ENCODE data around the gene CALHM6. TPM values are rescaled to one million over a fixed set of nuclear protein-coding genes. Genes with fewer than 3 reads are reported as not detected.

Gene CALHM6
- total RNA-seq, 1 experiment from 2014 or later: 0.44 TPM

GRCh38 chr6:116452531-116452930 lies 8.6 kb upstream of the CALHM6 start:
- DNase-seq (ENCODE audit: low spot score) (no peak), ATAC-seq (no peak)
- TF ChIP-seq GRHL2 (CRISPR knock-in tag; IDR thresholded peaks at IDR 0.05; ENCODE audit: insufficient replicate concordance, severe bottlenecking): no peak
- TF ChIP-seq, protein P1, sequence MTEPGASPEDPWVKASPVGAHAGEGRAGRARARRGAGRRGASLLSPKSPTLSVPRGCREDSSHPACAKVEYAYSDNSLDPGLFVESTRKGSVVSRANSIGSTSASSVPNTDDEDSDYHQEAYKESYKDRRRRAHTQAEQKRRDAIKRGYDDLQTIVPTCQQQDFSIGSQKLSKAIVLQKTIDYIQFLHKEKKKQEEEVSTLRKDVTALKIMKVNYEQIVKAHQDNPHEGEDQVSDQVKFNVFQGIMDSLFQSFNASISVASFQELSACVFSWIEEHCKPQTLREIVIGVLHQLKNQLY (CRISPR knock-in tag; IDR thresholded peaks at IDR 0.05): no peak
- TF ChIP-seq, protein P2, sequence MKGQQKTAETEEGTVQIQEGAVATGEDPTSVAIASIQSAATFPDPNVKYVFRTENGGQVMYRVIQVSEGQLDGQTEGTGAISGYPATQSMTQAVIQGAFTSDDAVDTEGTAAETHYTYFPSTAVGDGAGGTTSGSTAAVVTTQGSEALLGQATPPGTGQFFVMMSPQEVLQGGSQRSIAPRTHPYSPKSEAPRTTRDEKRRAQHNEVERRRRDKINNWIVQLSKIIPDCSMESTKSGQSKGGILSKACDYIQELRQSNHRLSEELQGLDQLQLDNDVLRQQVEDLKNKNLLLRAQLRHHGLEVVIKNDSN (CRISPR knock-in tag; IDR thresholded peaks at IDR 0.05): no peak
- no peak for TF ChIP-seq ZMAT4 (CRISPR knock-in tag; IDR thresholded peaks at IDR 0.05)
- no peak for TF ChIP-seq SP1 (CRISPR knock-in tag; conservative IDR thresholded peaks at IDR 0.05)
- no peak for TF ChIP-seq SMAD4 (CRISPR knock-in tag; IDR thresholded peaks at IDR 0.05)
- TF ChIP-seq GTF2I (CRISPR knock-in tag; conservative IDR thresholded peaks at IDR 0.05): no peak
- TF ChIP-seq SMAD3 (CRISPR knock-in tag; IDR thresholded peaks at IDR 0.05; ENCODE audit: borderline replicate concordance): no peak
- no peak for TF ChIP-seq NFATC4 (CRISPR knock-in tag; IDR thresholded peaks at IDR 0.05)
- TF ChIP-seq, protein P3, sequence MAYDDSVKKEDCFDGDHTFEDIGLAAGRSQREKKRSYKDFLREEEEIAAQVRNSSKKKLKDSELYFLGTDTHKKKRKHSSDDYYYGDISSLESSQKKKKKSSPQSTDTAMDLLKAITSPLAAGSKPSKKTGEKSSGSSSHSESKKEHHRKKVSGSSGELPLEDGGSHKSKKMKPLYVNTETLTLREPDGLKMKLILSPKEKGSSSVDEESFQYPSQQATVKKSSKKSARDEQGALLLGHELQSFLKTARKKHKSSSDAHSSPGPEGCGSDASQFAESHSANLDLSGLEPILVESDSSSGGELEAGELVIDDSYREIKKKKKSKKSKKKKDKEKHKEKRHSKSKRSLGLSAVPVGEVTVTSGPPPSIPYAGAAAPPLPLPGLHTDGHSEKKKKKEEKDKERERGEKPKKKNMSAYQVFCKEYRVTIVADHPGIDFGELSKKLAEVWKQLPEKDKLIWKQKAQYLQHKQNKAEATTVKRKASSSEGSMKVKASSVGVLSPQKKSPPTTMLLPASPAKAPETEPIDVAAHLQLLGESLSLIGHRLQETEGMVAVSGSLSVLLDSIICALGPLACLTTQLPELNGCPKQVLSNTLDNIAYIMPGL (CRISPR knock-in tag; IDR thresholded peaks at IDR 0.05): no peak
- TF ChIP-seq IRF2 (CRISPR knock-in tag; IDR thresholded peaks at IDR 0.05; ENCODE audit: borderline replicate concordance, low read depth): no peak
- TF ChIP-seq CREB1 (CRISPR knock-in tag; IDR thresholded peaks at IDR 0.05): no peak
- no peak for TF ChIP-seq ZNF396 (CRISPR knock-in tag; IDR thresholded peaks at IDR 0.05; ENCODE audit: borderline replicate concordance)
- TF ChIP-seq ATF3 (CRISPR knock-in tag; conservative IDR thresholded peaks at IDR 0.05): no peak
- TF ChIP-seq ETV6 (CRISPR knock-in tag; IDR thresholded peaks at IDR 0.05): no peak
- Mint-ChIP-seq H3K9me3 (no peaks in the 10 kb centered on the region), H3K27me3 (ENCODE audit: low read depth) (peaks cover 7% of the 10 kb centered on the region; the same call in 1 of the 2 replicates), H3K4me1 (peaks cover 11% of the 10 kb centered on the region), H3K27ac (no peak overlapping the region), H3K36me3 (no peaks in the 10 kb centered on the region), H3K4me3 (no peak overlapping the region)
- ChIA-PET POLR2A (no interaction called here), CTCF (interaction anchor here (0.8 kb wide), 1 partner anchor 165 kb away, joined by 3 read pairs; no protein-coding TSS in a partner anchor)

DNA sequence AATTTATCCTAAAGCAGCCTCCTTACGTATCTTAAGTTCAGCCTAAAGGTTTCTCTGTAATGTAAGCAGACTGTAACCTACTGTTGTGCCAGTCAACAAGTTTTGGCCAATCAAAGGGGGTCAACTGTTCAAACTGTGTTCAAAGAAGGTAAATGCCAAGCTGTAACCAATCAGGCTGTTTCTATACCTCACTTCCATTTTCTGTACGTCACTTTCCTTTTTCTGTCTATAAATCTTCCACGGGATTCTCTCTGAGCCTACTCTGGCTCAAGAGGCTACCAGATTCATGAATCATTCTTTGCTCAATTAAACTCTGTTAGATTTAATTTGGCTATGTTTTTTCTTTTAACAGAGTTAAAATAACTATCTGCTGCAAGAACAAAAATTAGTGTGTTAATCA lies 5.1 kb upstream of the CALHM6 start:
- no peak for ATAC-seq
- POLR2A ChIA-PET: no interaction called here
- no peak overlapping the region for H3K4me3 Mint-ChIP-seq
- TF ChIP-seq, protein P4, sequence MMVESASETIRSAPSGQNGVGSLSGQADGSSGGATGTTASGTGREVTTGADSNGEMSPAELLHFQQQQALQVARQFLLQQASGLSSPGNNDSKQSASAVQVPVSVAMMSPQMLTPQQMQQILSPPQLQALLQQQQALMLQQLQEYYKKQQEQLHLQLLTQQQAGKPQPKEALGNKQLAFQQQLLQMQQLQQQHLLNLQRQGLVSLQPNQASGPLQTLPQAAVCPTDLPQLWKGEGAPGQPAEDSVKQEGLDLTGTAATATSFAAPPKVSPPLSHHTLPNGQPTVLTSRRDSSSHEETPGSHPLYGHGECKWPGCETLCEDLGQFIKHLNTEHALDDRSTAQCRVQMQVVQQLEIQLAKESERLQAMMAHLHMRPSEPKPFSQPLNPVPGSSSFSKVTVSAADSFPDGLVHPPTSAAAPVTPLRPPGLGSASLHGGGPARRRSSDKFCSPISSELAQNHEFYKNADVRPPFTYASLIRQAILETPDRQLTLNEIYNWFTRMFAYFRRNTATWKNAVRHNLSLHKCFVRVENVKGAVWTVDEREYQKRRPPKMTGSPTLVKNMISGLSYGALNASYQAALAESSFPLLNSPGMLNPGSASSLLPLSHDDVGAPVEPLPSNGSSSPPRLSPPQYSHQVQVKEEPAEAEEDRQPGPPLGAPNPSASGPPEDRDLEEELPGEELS (CRISPR knock-in tag; IDR thresholded peaks at IDR 0.05): no peak
- TF ChIP-seq ZMAT4 (CRISPR knock-in tag; IDR thresholded peaks at IDR 0.05) (no peak), ZSCAN18 (CRISPR knock-in tag; IDR thresholded peaks at IDR 0.05) (no peak), FOXK1 (CRISPR knock-in tag; IDR thresholded peaks at IDR 0.05) (no peak), ELF4 (CRISPR knock-in tag; IDR thresholded peaks at IDR 0.05; ENCODE audit: low read depth) (no peak), TCF7 (CRISPR knock-in tag; IDR thresholded peaks at IDR 0.05; ENCODE audit: low read depth) (no peak)
- TF ChIP-seq, protein P5, sequence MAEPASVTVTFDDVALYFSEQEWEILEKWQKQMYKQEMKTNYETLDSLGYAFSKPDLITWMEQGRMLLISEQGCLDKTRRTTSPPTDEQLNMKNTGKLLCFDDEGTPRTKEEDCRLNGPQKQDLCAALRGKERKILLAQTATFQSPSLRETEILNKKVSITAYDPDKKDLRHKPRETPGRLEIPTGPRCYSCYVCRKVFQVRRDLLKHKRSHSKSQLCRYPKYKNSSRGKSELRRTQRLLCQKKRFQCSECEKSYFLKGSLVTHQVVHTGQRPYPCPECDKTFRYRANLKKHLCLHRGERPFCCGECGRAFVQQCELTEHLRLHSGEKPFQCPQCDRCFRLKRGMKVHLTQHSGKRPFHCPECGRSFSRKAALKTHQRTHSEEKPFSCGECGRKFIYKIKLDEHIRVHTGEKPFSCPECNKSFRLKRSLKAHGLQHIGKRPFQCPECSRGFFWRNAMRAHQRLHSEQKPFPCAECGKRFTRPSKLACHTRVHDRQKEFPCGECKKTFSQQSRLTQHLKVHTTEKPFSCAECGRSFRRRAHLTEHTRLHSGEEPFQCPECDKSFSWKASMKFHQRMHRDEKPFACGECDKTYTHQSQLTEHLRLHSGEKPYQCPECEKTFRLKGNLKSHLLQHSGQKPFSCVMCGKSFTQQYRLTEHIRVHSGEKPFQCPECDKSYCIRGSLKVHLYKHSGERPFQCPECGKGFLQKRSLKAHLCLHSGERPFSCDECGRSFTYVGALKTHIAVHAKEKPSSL (CRISPR knock-in tag; conservative IDR thresholded peaks at IDR 0.05): no peak
- TF ChIP-seq, protein P6, sequence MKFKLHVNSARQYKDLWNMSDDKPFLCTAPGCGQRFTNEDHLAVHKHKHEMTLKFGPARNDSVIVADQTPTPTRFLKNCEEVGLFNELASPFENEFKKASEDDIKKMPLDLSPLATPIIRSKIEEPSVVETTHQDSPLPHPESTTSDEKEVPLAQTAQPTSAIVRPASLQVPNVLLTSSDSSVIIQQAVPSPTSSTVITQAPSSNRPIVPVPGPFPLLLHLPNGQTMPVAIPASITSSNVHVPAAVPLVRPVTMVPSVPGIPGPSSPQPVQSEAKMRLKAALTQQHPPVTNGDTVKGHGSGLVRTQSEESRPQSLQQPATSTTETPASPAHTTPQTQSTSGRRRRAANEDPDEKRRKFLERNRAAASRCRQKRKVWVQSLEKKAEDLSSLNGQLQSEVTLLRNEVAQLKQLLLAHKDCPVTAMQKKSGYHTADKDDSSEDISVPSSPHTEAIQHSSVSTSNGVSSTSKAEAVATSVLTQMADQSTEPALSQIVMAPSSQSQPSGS (CRISPR knock-in tag; IDR thresholded peaks at IDR 0.05; ENCODE audit: borderline replicate concordance, low read depth): no peak

More for the DNA sequence above, 5.1 kb upstream of the CALHM6 start:
- CTCF ChIA-PET: no interaction called here
- no peak overlapping the region for H3K27ac Mint-ChIP-seq
- no peaks in the 10 kb centered on the region for H3K9me3 Mint-ChIP-seq
- no peak for DNase-seq (ENCODE audit: low spot score)
- no peaks in the 10 kb centered on the region for H3K36me3 Mint-ChIP-seq
- H3K27me3 Mint-ChIP-seq (ENCODE audit: low read depth): peaks cover 35% of the 10 kb centered on the region
- H3K4me1 Mint-ChIP-seq: peaks cover 2% of the 10 kb centered on the region
